ENCODE results near the gene JOSD2. TPM values are rescaled to one million over a fixed set of nuclear protein-coding genes. Genes with fewer than 3 reads are reported as not detected.

JOSD2 gene
- total RNA-seq, 4 donors from 2014 or later = 1.8 to 22.8 (median 5.5) TPM

DNA sequence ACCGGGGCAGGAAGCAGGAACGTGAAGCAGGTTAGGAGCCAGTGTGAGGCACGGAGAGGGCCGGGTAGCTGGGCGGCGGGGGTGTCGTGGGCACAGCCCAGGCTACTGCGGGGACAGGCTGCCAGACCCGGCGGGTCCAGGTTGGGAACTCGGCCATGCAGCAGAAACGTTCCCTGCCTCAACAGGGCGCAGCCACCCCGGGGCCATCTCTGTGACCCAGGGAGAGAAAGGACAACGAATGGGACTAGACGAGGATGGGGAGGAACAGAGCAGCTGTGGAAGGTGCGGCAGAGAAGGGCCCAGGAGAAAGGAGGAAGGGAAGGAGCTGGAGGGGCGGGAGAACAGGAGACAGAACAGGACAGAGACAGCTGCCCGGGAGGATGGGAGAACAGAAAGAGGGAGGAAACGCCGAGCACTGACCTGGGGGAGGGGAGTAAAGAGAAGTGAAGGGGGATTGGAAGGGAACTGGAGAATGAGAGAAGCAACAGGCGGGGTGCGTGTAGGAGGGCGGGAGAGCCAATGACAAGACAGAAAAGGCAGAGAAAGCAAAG lies 21.5 kb downstream of the JOSD2 start:
- TF ChIP-seq, protein P1, sequence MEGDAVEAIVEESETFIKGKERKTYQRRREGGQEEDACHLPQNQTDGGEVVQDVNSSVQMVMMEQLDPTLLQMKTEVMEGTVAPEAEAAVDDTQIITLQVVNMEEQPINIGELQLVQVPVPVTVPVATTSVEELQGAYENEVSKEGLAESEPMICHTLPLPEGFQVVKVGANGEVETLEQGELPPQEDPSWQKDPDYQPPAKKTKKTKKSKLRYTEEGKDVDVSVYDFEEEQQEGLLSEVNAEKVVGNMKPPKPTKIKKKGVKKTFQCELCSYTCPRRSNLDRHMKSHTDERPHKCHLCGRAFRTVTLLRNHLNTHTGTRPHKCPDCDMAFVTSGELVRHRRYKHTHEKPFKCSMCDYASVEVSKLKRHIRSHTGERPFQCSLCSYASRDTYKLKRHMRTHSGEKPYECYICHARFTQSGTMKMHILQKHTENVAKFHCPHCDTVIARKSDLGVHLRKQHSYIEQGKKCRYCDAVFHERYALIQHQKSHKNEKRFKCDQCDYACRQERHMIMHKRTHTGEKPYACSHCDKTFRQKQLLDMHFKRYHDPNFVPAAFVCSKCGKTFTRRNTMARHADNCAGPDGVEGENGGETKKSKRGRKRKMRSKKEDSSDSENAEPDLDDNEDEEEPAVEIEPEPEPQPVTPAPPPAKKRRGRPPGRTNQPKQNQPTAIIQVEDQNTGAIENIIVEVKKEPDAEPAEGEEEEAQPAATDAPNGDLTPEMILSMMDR (IDR thresholded peaks at IDR 0.05) = no peak
- no peak for TF ChIP-seq POLR2A (IDR thresholded peaks at IDR 0.05)
- Histone ChIP-seq H3K4me3 (no peak overlapping the region), H3K4me1 (no peaks in the 10 kb centered on the region), H3K27ac (no peak overlapping the region), H3K36me3 (no peaks in the 10 kb centered on the region), H3K27me3 (peaks cover 0 to 21% of the 10 kb centered on the region in 2 donors), H3K9me3 (no peaks in the 10 kb centered on the region)
- intact Hi-C loops (cut with DNase I; ENCODE audit: low total_unique reads) = no loop called here
- DNase-seq = no peak

DNA sequence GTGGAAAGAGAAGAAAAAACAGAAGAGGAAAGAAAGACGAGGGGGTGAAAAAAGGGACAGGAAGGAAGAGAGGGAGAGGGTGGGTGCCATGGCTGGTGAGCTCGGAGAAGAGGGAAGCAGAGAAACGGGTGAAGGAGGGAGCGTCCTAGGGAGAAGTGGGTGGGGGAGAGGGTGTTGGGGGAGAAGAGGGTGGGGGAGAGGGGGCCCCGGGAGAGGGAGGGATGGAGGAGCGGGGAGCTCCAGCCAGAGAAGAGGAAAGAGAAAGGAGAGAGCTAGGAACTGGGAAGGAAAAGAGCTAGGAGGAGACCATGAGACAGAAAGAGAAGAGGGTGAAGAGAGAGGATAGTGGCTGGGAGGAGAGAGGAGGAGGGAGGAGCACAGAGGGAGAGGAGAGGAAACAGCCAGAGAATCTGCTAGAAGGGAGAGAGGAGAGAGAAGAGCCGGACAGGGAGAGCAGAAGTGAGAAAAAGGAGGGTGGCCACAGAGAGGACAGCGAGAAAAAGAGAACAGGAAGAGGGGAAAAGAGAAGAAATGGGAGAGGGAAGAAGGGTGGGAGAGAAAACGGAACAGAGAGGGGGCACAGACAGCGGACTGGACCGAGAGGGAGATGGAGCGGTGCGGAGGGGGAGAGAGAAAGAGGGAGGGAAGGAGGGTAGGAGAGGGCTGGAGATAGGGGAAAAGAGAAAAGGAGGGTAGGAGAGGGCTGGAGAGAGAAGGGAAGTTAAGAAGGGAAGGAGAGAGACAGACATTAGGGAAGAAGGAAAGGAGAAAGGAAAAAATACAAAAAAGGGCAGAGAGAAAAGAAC lies 22.4 kb downstream of the JOSD2 start:
- Histone ChIP-seq H3K4me3 (no peak overlapping the region), H3K36me3 (no peaks in the 10 kb centered on the region), H3K27ac (no peak overlapping the region), H3K27me3 (peaks cover 0 to 21% of the 10 kb centered on the region in 2 donors), H3K4me1 (no peaks in the 10 kb centered on the region), H3K9me3 (no peaks in the 10 kb centered on the region)
- TF ChIP-seq POLR2A (IDR thresholded peaks at IDR 0.05) = no peak
- TF ChIP-seq, protein P1 (IDR thresholded peaks at IDR 0.05) = no peak
- intact Hi-C loops (cut with DNase I; ENCODE audit: low total_unique reads) = no loop called here
- DNase-seq = no peak

DNA sequence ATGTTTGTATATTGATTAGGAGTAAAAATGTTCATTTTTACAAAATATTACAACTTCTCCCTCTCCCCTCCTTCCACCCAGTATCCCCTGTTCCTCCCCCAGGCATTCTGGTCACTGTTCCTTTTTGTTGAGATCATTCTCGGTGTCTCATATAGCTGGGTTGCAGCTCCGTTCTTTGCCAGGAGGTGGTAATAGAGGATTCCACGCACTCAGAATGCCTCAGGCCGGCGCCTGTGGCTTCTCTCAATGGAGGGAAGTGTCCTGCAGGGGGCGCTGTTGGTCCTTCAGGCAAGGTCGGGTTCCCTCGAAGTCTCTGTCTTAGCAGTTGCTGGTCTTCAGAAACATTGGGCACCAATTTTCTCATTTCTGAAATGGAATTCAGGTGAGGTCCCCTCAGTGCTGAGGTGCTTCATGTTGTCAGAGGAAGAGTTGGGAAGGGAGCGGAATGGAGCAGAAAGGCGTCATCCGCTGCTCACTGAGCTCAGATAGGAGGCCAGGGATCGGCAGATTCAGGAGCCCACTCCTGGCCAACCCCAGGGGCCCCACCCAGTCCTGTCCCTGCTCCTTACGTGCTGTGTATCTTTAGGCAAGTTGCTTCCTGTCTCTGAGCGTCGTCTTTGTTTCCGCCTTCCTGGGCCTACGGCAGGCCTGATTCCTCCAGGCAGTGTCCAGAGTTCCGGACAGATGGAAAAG lies 24.0 kb downstream of the JOSD2 start:
- Histone ChIP-seq H3K27ac (no peak overlapping the region), H3K9me3 (no peaks in the 10 kb centered on the region), H3K4me3 (no peak overlapping the region), H3K27me3 (peaks cover 0 to 21% of the 10 kb centered on the region in 2 donors), H3K4me1 (no peaks in the 10 kb centered on the region), H3K36me3 (no peaks in the 10 kb centered on the region)
- TF ChIP-seq, protein P1 (IDR thresholded peaks at IDR 0.05) = no peak
- no peak for TF ChIP-seq POLR2A (IDR thresholded peaks at IDR 0.05)
- no peak for DNase-seq
- intact Hi-C loops (cut with DNase I; ENCODE audit: low total_unique reads) = no loop called here

DNA sequence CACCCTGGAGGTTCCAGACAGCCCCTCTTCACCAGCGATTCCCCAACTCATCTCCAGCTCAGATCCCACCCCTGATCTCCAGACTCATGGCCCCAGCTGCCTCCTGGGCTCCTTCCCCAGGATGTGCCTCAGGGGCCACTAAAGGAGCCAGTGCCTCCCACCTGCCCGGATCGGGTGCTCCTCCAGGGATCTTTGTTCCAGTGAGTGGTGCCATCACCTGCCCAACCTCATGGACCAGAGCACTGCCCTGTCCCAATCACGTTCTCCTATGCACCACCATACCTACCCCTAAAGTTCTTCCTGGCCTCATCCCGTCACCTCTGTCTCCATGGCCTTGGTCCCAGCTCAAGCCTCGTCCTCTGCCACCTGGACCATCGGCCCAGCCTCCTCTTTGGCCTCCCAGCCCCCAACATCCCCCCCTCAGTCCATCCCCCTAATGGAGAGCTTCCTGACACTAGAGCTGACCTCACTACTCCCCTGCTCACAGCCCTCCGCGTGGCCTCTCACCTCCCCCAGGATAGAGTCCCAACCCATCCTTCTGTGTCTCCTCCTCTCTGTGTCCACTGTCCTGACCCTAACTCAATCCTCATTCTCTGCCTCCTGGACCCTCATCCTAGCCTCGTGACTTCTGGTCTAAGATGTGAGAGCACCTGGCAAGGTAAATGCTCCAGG lies 25.6 kb downstream of the JOSD2 start:
- Histone ChIP-seq H3K27me3 (peaks cover 0 to 21% of the 10 kb centered on the region in 2 donors), H3K36me3 (no peaks in the 10 kb centered on the region), H3K27ac (no peak overlapping the region), H3K9me3 (no peaks in the 10 kb centered on the region), H3K4me1 (no peaks in the 10 kb centered on the region), H3K4me3 (no peak overlapping the region)
- no peak for DNase-seq
- no peak for TF ChIP-seq POLR2A (IDR thresholded peaks at IDR 0.05)
- TF ChIP-seq, protein P1 (IDR thresholded peaks at IDR 0.05) = no peak
- intact Hi-C loops (cut with DNase I; ENCODE audit: low total_unique reads) = no loop called here
